Endothelial cell of umbilical vein (primary cell): ENCODE data around the gene GYS1.
"Not testable (repeated sequence)": the region's sequence is repeated elsewhere in the genome, so short reads cannot be mapped to it uniquely, and the experiment has no call there.

ENCODE experiments used
- CTCF ChIP-seq, 2 donors: IDR thresholded peaks; 1 replicate in 1 of 2; 2 replicates in 1 of 2; pipeline ENCODE4 v1.5.1; 2011; ENCODE audit warnings: low read length in 2 of 2, mild to moderate bottlenecking in 2 of 2, moderate library complexity in 2 of 2, control low read depth in 1 of 2, inconsistent platforms in 1 of 2, low read depth in 1 of 2; ENCODE audit not compliant: insufficient read depth in 1 of 2; ENCODE audit errors: extremely low read depth in 1 of 2
- EZH2 ChIP-seq: IDR thresholded peaks from 2 replicates; pipeline ENCODE4 v1.6.1; 2012; ENCODE audit warnings: borderline replicate concordance, low read depth, mild to moderate bottlenecking, moderate library complexity, low read length, inconsistent platforms; ENCODE audit not compliant: severe bottlenecking
- MAX ChIP-seq: IDR thresholded peaks from 2 replicates; pipeline ENCODE4 v1.6.1; 2011; ENCODE audit not compliant: insufficient read depth, insufficient read length
- MYC ChIP-seq: IDR thresholded peaks from one replicate; pipeline ENCODE4 v1.6.1; 2011; ENCODE audit warnings: mild to moderate bottlenecking, low read depth, low read length
- POLR2A ChIP-seq: IDR thresholded peaks from 2 replicates; pipeline ENCODE4 v1.6.1; 2012; ENCODE audit warnings: low read depth, mild to moderate bottlenecking, control low read depth, low read length
- POLR2AphosphoS5 ChIP-seq: IDR thresholded peaks from 2 replicates; pipeline ENCODE4 v1.6.1; 2012; ENCODE audit warnings: low read depth, mild to moderate bottlenecking, control low read depth, low read length, moderate library complexity; ENCODE audit not compliant: insufficient read depth

GRCh38 chr19:49025088-49025487, 32.0 kb upstream of the GYS1 start:
- not testable (repeated sequence) for TF ChIP-seq POLR2AphosphoS5; CTCF (IDR thresholded peaks at IDR 0.05; ENCODE audit: extremely low read depth in 1 of 2, insufficient read depth in 1 of 2, low read depth in 1 of 2, low read length in 2 of 2); POLR2A; EZH2; MYC; MAX
